CD4-positive, alpha-beta T cell treated with Interleukin-1 beta for 1 hour (primary cell): ENCODE measurements around the gene RLN3.
"Not testable (repeated sequence)": the region's sequence is repeated elsewhere in the genome, so short reads cannot be mapped to it uniquely, and the experiment has no call there.

Experiments
- DNase-seq, 2 donors: peaks; one replicate each; pipeline ENCODE4 v3.0.0-alpha.2; 2020 to 2022

The RLN3 gene

GRCh38 chr19:14023404-14024235 is 4.3 kb upstream of the RLN3 start:
- peak; percentile 25 to 52 for DNase-seq

- DNase-seq: not testable (repeated sequence)
Measured at GRCh38 chr19:14026652-14027192, 1.2 kb upstream of the RLN3 start.

GRCh38 chr19:14028901-14029300 is 953 bp downstream of the RLN3 start:
- DNase-seq: no peak

- DNase-seq: peak; percentile 87 to 89
Measured at GRCh38 chr19:14030997-14031718, 3.2 kb downstream of the RLN3 start.

- peak; percentile 83 to 84 for DNase-seq
Measured at GRCh38 chr19:14031719-14032480, 4.0 kb downstream of the RLN3 start, which contains the start of gene IL27RA. IL27RA (plus strand) TSS chr19:14031762; CDS start chr19:14031873, 111 bp downstream.

- DNase-seq: no peak
Measured at GRCh38 chr19:14033946-14034345, 6.0 kb downstream of the RLN3 start.

- DNase-seq: not testable (repeated sequence)
Measured at GRCh38 chr19:14035159-14035558, 7.2 kb downstream of the RLN3 start.

GRCh38 chr19:14035706-14036105 is 7.8 kb downstream of the RLN3 start:
- no peak for DNase-seq

- DNase-seq: no peak
Measured at GRCh38 chr19:14039181-14039580, 11.2 kb downstream of the RLN3 start.

GRCh38 chr19:14042659-14043608 is 15.0 kb downstream of the RLN3 start:
- DNase-seq: peak; percentile 67 to 73

GRCh38 chr19:14047866-14048265 is 19.9 kb downstream of the RLN3 start:
- DNase-seq: not testable (repeated sequence)

- DNase-seq: peak; percentile 75 to 81
Measured at GRCh38 chr19:14048443-14049153, 20.6 kb downstream of the RLN3 start.

- DNase-seq: no peak
Measured at GRCh38 chr19:14050512-14050911, 22.6 kb downstream of the RLN3 start.

- DNase-seq: not testable (repeated sequence)
Measured at GRCh38 chr19:14050961-14051360, 23.0 kb downstream of the RLN3 start.

GRCh38 chr19:14051980-14052379 is 24.0 kb downstream of the RLN3 start:
- DNase-seq: no peak

- DNase-seq: no peak
Measured at GRCh38 chr19:14052470-14052869, 24.5 kb downstream of the RLN3 start.

- no peak for DNase-seq
Measured at GRCh38 chr19:14053032-14053431, 25.1 kb downstream of the RLN3 start.

GRCh38 chr19:14053500-14053899 is 25.6 kb downstream of the RLN3 start:
- DNase-seq: no peak

GRCh38 chr19:14054099-14054498 is 26.2 kb downstream of the RLN3 start:
- DNase-seq: no peak

- DNase-seq: no peak
Measured at GRCh38 chr19:14054721-14055120, 26.8 kb downstream of the RLN3 start.

- DNase-seq: no peak
Measured at GRCh38 chr19:14055396-14055795, 27.4 kb downstream of the RLN3 start.
